Activated T-cell treated with anti-CD3 and anti-CD28 coated beads, Interleukin-2, amount 50 U/mL, for 24 hours (primary cell): ENCODE data around the gene NOS3.
"Not testable (repeated sequence)": the region's sequence is repeated elsewhere in the genome, so short reads cannot be mapped to it uniquely, and the experiment has no call there.

ENCODE experiments used
- DNase-seq: peaks from one replicate; pipeline ENCODE4 v3.0.0-alpha.2; 2020
- H3K27ac Mint-ChIP-seq: 2 replicates; pipeline ENCODE4 v1.8.0; 2020; ENCODE audit warnings: mild to moderate bottlenecking, mixed read lengths
- H3K27me3 Mint-ChIP-seq: 2 replicates; pipeline ENCODE4 v1.8.0; 2020; ENCODE audit warnings: mixed read lengths
- H3K36me3 Mint-ChIP-seq: 2 replicates; pipeline ENCODE4 v1.8.0; 2020; ENCODE audit warnings: low read depth, mixed read lengths
- H3K4me1 Mint-ChIP-seq: 2 replicates; pipeline ENCODE4 v1.8.0; 2020; ENCODE audit warnings: low read depth, mixed read lengths
- H3K4me3 Mint-ChIP-seq: 2 replicates; pipeline ENCODE4 v1.8.0; 2020; ENCODE audit warnings: mild to moderate bottlenecking, moderate library complexity, mixed read lengths
- H3K9me3 Mint-ChIP-seq: 2 replicates; pipeline ENCODE4 v1.8.0; 2020; ENCODE audit warnings: mixed read lengths

NOS3 gene

DNA sequence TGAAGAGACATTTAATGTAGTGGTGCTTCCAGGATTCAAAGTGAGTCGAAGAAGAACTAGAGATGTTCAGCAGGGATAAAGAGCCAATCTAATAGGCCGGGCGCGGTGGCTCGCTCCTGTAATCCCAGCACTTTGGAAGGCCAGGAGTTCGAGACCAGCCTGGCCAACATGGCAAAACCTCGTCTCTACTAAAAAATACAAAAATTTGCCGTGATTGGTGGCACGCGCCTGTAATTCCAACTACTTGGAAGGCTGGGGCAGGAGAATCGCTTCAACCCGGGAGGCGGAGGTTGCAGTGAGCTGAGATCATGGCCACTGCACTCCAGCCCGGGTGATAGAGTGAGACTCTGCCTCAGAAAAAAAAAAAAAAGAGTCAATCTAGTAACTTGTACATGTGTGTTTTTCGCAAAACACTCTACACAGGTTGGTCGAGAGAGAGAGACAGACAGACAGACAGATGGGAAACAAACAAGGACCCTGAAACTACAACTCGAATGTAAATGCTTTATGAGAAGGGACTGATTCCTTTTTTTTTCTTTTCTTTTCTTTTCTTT lies 38.2 kb downstream of the NOS3 start:
- peaks cover 19% of the 10 kb centered on the region for H3K4me1 Mint-ChIP-seq
- H3K4me3 Mint-ChIP-seq = peak overlapping the region; percentile 96
- H3K27me3 Mint-ChIP-seq = no peaks in the 10 kb centered on the region
- H3K27ac Mint-ChIP-seq = peak overlapping the region; percentile 96
- no peaks in the 10 kb centered on the region for H3K9me3 Mint-ChIP-seq
- no peak for DNase-seq
- H3K36me3 Mint-ChIP-seq = peaks cover 43% of the 10 kb centered on the region

DNA sequence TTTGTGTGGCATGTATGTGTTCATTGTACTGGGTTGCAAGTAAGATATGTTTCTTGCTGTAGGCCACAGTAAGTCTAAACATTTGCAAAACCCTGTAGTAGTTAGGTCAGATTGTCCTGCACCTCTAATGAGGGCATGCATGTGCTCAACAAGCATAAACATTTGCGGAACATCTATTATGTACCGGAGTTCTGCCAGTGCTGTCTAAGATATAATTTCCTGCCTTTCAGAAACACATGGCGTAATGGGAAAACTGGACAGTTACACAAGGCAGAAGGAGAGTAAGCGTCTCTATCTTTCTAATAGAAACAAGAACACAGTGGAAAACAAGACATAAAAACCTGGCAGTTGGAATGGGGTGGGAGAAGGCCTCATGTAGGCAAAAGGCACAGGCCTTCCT lies 40.2 kb downstream of the NOS3 start:
- H3K4me1 Mint-ChIP-seq = peaks cover 19% of the 10 kb centered on the region
- H3K27me3 Mint-ChIP-seq = no peaks in the 10 kb centered on the region
- peaks cover 60% of the 10 kb centered on the region for H3K36me3 Mint-ChIP-seq
- no peak for DNase-seq
- no peak overlapping the region for H3K27ac Mint-ChIP-seq
- H3K4me3 Mint-ChIP-seq = no peak overlapping the region
- no peaks in the 10 kb centered on the region for H3K9me3 Mint-ChIP-seq

DNA sequence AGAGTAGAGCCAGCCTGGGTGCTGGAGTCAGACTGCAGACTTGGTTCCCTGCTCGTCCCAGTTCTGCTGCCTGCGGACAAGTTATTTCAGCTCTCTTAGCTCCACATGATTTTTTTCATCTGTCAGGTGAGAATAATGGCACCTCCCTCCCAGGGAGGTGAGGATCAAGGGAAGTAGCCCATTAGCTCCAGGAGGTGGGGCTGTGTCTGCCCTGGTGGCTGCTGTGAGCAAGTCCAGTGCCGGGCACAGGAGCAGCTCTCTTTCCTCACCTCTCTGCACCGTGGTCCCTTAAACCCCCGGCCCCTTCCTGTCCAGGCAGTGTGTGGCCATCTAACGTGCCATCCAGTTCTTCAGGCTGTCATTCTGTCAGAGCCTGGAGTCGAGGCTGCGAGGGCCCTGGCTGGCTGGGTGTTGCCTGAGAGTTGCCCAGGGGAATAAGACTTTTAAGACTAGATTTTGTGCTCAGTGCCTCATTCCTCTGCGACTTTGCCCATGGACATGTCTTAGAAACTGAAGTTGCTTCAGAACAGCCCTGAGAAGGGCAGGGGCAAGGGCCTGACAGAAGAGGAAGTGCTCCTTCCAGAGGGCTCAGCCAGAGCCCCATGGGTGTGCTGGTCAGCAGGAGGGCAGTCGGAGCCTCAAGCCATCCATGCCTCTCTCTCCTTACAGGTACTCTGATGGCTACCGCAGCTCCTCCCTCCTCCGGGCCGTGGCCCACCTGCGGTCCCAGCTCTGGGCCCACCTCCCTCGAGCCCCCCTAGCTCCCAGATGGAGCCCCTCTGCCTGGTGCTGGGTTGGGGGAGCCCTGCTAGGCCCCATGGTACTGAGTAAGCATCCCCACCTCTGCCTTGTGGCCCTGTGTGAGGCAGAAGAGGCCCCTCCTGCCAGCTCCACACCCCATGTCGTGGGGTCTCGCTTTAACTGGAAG lies 42.4 kb downstream of the NOS3 start:
- Mint-ChIP-seq H3K27me3 (no peaks in the 10 kb centered on the region), H3K9me3 (no peaks in the 10 kb centered on the region), H3K36me3 (peaks cover 76% of the 10 kb centered on the region), H3K4me3 (no peak overlapping the region), H3K27ac (no peak overlapping the region), H3K4me1 (peaks cover 11% of the 10 kb centered on the region)
- no peak for DNase-seq

DNA sequence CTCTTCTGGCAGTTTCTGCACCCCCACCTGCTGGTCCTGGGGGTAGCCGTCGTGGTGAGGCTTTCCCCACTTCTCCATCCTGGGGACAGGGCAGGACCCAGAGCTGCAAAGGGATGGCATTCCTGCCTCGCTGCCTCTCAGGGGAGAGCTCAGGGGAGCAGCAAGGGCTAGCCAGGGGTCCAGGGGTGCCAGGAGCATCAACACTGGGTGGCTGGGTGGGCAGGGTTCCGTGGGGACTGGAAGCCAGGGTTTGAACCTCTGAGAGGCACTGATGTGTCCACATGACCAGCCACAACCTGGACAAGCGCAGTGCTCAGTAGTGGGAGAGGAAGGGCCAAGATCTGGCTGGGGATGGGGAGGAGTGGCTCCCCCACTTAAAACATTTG lies 43.0 kb downstream of the NOS3 start:
- no peaks in the 10 kb centered on the region for H3K27me3 Mint-ChIP-seq
- H3K36me3 Mint-ChIP-seq = peaks cover 71% of the 10 kb centered on the region
- H3K4me3 Mint-ChIP-seq = no peak overlapping the region
- no peak for DNase-seq
- H3K4me1 Mint-ChIP-seq = peaks cover 13% of the 10 kb centered on the region
- no peaks in the 10 kb centered on the region for H3K9me3 Mint-ChIP-seq
- no peak overlapping the region for H3K27ac Mint-ChIP-seq

GRCh38 chr7:151034312-151035025 lies 43.7 kb downstream of the NOS3 start:
- no peak for DNase-seq
- H3K9me3 Mint-ChIP-seq = no peaks in the 10 kb centered on the region
- H3K4me3 Mint-ChIP-seq = no peak overlapping the region
- H3K36me3 Mint-ChIP-seq = peaks cover 68% of the 10 kb centered on the region
- no peaks in the 10 kb centered on the region for H3K27me3 Mint-ChIP-seq
- peaks cover 15% of the 10 kb centered on the region for H3K4me1 Mint-ChIP-seq
- H3K27ac Mint-ChIP-seq = no peak overlapping the region

DNA sequence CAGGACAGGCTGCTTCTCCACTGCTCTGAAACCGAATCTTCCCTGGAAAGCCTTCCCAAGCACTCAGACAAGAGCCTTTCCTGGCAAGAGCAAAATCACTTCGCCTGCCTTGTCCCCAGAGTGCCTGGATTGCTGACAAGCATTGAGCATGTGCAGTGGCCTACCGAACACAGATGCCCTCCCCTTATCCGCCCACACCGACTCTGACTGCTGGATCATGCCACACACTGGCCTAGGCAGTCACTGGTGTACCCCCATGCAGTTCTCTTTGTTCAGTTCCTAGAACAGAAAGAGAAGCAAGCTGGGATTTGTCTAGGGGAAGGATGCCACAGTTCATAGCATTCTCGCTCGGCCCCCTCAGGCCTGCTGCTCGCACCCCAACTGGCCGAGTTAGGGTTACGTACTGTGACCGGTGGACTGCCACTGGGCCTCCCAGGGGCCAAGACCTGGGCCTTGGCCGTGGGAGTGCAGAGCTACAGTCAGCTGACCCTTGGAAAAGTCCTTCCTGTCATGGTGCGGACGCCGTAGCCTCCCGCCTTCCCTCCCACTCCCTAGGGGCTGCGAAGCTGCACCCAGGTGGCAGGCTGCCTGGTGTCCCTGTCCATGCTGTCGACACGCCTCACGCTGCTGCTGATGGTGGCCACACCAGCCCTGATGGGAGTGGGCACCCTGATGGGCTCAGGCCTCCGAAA lies 44.4 kb downstream of the NOS3 start:
- Mint-ChIP-seq H3K36me3 (peaks cover 64% of the 10 kb centered on the region), H3K4me1 (peaks cover 18% of the 10 kb centered on the region), H3K27me3 (no peaks in the 10 kb centered on the region), H3K27ac (no peak overlapping the region), H3K9me3 (no peaks in the 10 kb centered on the region), H3K4me3 (no peak overlapping the region)
- DNase-seq = no peak

- Mint-ChIP-seq H3K4me3 (no peak overlapping the region), H3K9me3 (no peaks in the 10 kb centered on the region), H3K36me3 (peaks cover 65% of the 10 kb centered on the region), H3K27ac (no peak overlapping the region), H3K27me3 (no peaks in the 10 kb centered on the region), H3K4me1 (peaks cover 18% of the 10 kb centered on the region)
- no peak for DNase-seq
These were observed 45.1 kb downstream of the NOS3 start for GRCh38 chr7:151035902-151036301.

DNA sequence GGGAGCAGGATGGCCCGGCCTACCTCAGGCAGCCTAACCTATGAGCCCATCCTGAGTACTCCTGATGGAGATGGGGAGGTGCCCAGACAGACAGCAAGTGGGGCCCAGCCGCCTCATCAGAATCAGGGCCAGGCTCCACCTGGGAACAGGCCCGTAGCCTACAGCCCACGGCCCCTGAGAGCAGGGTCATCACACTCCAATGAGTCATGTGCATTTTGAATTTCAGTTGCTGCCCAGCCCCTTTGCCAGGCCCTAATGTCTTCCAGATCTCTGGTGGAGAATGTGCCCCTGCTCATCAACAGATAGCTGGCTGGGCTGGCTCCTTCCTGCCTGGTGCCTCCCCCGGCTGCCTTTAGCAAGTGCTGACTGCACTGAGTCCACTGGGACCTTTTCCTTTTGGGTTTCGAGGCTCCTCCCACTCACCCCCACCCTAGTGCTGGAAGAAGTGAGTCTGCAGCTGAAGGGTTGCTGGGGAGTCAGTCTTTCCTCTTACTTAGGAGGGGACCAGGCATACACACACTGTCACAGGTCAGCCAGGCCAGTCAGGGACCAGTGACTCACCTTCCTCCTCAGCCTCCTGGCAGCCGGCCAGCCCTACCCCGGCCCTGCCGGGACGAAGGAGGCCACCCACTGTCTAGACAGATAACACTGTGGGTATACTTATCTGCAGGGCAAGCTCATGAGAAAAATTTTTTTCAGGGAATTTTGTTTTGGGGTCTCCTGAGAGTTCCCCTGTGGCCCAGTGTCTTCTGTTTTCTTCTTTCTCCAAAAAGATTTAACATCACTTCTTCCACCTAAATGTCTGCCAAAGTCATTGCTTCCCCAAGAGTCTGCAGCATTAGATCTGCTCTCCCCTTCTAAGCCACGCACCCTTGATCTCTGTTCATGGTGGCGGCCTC lies 48.4 kb downstream of the NOS3 start:
- H3K27ac Mint-ChIP-seq = peak overlapping the region; percentile 96
- DNase-seq = peak; percentile 82
- H3K27me3 Mint-ChIP-seq = no peaks in the 10 kb centered on the region
- H3K4me1 Mint-ChIP-seq = peaks cover 18% of the 10 kb centered on the region
- H3K36me3 Mint-ChIP-seq = peaks cover 60% of the 10 kb centered on the region
- H3K4me3 Mint-ChIP-seq = peak overlapping the region; percentile 21
- H3K9me3 Mint-ChIP-seq = no peaks in the 10 kb centered on the region

GRCh38 chr7:151039850-151040548 lies 49.2 kb downstream of the NOS3 start:
- H3K4me1 Mint-ChIP-seq = peaks cover 18% of the 10 kb centered on the region
- H3K27ac Mint-ChIP-seq = peak overlapping the region; percentile 96
- peaks cover 60% of the 10 kb centered on the region for H3K36me3 Mint-ChIP-seq
- H3K27me3 Mint-ChIP-seq = no peaks in the 10 kb centered on the region
- no peaks in the 10 kb centered on the region for H3K9me3 Mint-ChIP-seq
- no peak overlapping the region for H3K4me3 Mint-ChIP-seq
- DNase-seq = no peak

DNA sequence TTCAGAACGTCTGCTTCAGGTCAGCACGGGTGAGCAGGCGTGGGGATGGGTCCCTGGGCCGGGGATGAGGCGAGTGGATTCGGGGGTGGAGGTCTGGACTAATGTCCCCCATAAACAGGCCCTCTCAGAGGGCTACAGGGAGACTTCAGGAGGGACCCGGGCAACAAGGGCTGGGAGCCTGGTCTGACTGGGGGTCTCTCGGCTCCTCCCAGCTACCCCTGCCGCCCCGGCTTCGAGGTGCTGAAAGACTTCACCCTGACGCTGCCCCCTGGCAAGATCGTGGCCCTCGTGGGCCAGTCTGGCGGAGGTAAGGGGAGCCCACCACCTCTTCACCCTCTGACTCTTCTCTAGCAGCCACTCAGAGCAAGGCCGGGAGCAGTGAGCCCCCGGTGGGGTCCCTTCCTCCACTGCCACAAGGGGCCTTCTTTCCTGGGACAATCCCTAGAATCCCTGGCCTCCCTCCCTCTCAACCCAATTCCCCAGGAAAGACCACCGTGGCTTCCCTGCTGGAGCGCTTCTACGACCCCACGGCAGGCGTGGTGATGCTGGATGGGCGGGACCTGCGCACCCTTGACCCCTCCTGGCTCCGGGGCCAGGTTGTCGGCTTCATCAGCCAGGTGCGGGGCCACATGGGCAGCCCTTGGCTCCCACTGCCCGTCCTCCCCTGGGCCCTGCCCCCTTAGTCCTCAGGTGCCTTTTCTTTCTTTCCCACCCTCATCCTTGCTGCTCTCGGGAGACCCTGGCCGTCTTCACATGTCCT lies 50.0 kb downstream of the NOS3 start:
- H3K4me3 Mint-ChIP-seq = no peak overlapping the region
- H3K27ac Mint-ChIP-seq = no peak overlapping the region
- no peaks in the 10 kb centered on the region for H3K27me3 Mint-ChIP-seq
- DNase-seq = no peak
- H3K36me3 Mint-ChIP-seq = peaks cover 58% of the 10 kb centered on the region
- peaks cover 18% of the 10 kb centered on the region for H3K4me1 Mint-ChIP-seq
- H3K9me3 Mint-ChIP-seq = no peaks in the 10 kb centered on the region

- not testable (repeated sequence) for H3K4me3 Mint-ChIP-seq, DNase-seq, H3K27ac Mint-ChIP-seq
These were observed 52.6 kb downstream of the NOS3 start for GRCh38 chr7:151043449-151043848.

DNA sequence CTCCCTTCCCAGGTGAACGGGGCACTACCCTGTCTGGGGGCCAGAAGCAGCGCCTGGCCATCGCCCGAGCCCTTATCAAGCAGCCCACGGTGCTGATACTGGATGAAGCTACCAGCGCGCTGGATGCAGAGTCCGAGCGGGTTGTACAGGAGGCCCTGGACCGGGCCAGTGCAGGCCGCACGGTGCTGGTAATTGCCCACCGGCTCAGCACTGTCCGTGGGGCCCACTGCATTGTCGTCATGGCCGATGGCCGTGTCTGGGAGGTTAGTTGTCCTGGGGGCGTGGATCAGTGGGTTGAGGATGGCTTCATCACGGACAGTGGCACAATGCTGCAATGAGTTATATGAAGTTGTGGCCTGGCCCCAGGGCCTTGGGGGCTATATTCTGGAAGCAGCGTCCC lies 53.1 kb downstream of the NOS3 start:
- H3K4me1 Mint-ChIP-seq = peaks cover 13% of the 10 kb centered on the region
- H3K9me3 Mint-ChIP-seq = no peaks in the 10 kb centered on the region
- H3K27me3 Mint-ChIP-seq = no peaks in the 10 kb centered on the region
- H3K27ac Mint-ChIP-seq = no peak overlapping the region
- no peak for DNase-seq
- peaks cover 45% of the 10 kb centered on the region for H3K36me3 Mint-ChIP-seq
- no peak overlapping the region for H3K4me3 Mint-ChIP-seq

More at GRCh38 chr7:151043449-151043848, 52.6 kb downstream of the NOS3 start:
- not testable (repeated sequence) for H3K27me3 Mint-ChIP-seq, H3K9me3 Mint-ChIP-seq
- Mint-ChIP-seq H3K36me3 (peaks cover 46% of the 10 kb centered on the region), H3K4me1 (peaks cover 18% of the 10 kb centered on the region)

DNA sequence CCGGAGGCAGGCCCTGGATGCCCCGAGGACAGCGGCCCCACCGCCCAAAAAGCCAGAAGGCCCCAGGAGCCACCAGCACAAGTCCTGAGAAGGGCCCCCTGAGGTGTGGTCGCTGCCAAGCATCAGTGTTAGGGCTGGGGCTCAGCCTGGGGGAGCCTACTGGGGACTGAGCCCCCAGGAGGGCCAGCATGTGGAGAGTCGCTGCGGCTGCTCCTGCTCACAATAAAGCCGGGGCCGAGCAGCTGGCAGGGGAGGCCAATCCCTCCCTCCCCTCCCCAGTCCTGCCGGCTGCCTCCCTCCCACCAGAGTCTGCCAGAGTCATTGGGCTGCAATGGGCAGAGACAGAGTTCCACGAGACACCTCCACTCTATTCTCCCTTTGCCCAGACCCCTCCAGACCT lies 54.4 kb downstream of the NOS3 start:
- DNase-seq = no peak
- Mint-ChIP-seq H3K4me3 (no peak overlapping the region), H3K9me3 (no peaks in the 10 kb centered on the region), H3K36me3 (peaks cover 45% of the 10 kb centered on the region), H3K27me3 (no peaks in the 10 kb centered on the region), H3K4me1 (no peaks in the 10 kb centered on the region), H3K27ac (no peak overlapping the region)
